Measurements from ENCODE around the gene TPCN2. TPM values are rescaled to one million over a fixed set of nuclear protein-coding genes. Genes with fewer than 3 reads are reported as not detected.

The TPCN2 gene
- total RNA-seq, 1 experiment from 2014 or later, result 20.6 TPM

DNA sequence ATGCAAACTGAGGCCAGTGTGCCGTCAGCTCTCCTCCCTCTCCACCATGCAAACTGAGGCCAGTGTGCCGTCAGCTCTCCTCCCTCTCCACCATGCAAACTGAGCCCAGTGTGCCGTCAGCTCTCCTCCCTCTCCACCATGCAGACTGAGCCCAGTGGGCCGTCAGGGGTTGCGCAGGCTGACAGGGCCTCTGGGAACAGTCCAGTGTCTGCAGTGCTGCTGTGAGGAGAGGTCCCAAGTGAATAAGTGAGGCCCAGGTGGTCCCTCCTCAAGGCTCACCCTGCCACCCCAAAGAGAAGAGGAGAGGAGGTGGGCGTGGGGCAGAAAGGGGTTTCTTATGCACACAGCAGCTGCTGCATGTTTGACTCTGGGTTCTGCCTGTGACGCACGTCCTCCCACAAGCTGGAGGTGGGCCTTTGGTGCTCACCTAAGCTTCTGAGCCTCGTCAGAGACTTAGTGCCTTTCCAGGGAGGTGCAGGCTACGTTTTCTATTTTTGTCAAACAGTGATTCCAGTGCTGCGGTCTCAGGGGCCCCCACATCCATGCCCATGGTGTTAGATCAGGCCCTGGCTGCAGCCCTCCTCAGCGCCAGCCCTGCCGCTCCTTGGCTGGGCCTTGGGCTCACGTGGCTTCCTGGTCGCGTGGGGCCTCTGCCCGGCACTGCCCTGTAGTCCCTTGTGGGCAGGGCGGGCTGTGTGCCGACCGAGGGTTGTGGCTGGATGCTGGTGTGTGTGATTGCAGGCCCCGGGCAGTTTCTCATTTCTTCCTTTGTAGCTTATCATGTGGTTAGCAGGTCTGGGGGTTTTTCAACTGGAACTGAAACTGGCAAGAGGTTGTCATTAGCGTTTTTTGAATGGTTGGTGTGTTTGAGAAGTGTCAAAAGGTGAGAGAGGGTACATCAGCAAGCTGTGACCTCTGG, 7.1 kb downstream of the TPCN2 start:
- ChIA-PET POLR2A (interaction anchor here (0.6 kb wide), 1 partner anchor 86 kb away, joined by 6 read pairs; no protein-coding TSS in a partner anchor), CTCF (no interaction called here)
- H3K27ac ChIP-seq (ENCODE audit: low read length), result no peak overlapping the region
- no peaks in the 10 kb centered on the region for H3K27me3 ChIP-seq (ENCODE audit: control insufficient read depth, insufficient read depth, low read length)
- DNase-seq (ENCODE audit: low read depth, low spot score) (no peak), ATAC-seq (no peak)
- TF ChIP-seq TCF7L2 (IDR thresholded peaks at IDR 0.05; ENCODE audit: low read depth, low read length), result no peak
- TF ChIP-seq, protein P1, sequence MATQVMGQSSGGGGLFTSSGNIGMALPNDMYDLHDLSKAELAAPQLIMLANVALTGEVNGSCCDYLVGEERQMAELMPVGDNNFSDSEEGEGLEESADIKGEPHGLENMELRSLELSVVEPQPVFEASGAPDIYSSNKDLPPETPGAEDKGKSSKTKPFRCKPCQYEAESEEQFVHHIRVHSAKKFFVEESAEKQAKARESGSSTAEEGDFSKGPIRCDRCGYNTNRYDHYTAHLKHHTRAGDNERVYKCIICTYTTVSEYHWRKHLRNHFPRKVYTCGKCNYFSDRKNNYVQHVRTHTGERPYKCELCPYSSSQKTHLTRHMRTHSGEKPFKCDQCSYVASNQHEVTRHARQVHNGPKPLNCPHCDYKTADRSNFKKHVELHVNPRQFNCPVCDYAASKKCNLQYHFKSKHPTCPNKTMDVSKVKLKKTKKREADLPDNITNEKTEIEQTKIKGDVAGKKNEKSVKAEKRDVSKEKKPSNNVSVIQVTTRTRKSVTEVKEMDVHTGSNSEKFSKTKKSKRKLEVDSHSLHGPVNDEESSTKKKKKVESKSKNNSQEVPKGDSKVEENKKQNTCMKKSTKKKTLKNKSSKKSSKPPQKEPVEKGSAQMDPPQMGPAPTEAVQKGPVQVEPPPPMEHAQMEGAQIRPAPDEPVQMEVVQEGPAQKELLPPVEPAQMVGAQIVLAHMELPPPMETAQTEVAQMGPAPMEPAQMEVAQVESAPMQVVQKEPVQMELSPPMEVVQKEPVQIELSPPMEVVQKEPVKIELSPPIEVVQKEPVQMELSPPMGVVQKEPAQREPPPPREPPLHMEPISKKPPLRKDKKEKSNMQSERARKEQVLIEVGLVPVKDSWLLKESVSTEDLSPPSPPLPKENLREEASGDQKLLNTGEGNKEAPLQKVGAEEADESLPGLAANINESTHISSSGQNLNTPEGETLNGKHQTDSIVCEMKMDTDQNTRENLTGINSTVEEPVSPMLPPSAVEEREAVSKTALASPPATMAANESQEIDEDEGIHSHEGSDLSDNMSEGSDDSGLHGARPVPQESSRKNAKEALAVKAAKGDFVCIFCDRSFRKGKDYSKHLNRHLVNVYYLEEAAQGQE (IDR thresholded peaks at IDR 0.05; ENCODE audit: insufficient read depth in 1 of 2, low read depth in 2 of 2, low read length in 1 of 2), result no peak
- TF ChIP-seq POLR2AphosphoS5 (IDR thresholded peaks at IDR 0.05; ENCODE audit: low read depth, low read length), result no peak
- no peak for TF ChIP-seq CTCF (IDR thresholded peaks at IDR 0.05)
- no peak for TF ChIP-seq SIN3A (IDR thresholded peaks at IDR 0.05; ENCODE audit: borderline replicate concordance, insufficient read depth, low read depth, low read length)
- intact Hi-C loops (cut with micrococcal nuclease; ENCODE audit: unreplicated experiment), result no loop called here
- no peaks in the 10 kb centered on the region for H3K36me3 ChIP-seq (ENCODE audit: control insufficient read depth, insufficient read depth, low read length)
- no peaks in the 10 kb centered on the region for H3K9me3 ChIP-seq (ENCODE audit: control insufficient read depth, insufficient read depth, low read depth, low read length)
- in situ Hi-C loops (cut with HindIII; ENCODE audit: low pct_unique_long_range_greater_than_20kb, low sequenced_read_pairs), result no loop called here
- no TSS peak for BruUV-seq (replicated peaks)
- H3K4me1 ChIP-seq (ENCODE audit: control insufficient read depth, insufficient read depth, low read length), result peaks cover 12% of the 10 kb centered on the region
- H3K4me3 ChIP-seq (ENCODE audit: low read depth in 2 of 2, low read length in 2 of 2), result no peak overlapping the region

GRCh38 chr11:69057236-69057635, 8.5 kb downstream of the TPCN2 start:
- H3K27ac ChIP-seq (ENCODE audit: low read length), result no peak overlapping the region
- POLR2A ChIA-PET, result no interaction called here
- intact Hi-C loops (cut with micrococcal nuclease; ENCODE audit: unreplicated experiment), result no loop called here
- H3K27me3 ChIP-seq (ENCODE audit: control insufficient read depth, insufficient read depth, low read length), result no peaks in the 10 kb centered on the region
- ATAC-seq (no peak), DNase-seq (ENCODE audit: low read depth, low spot score) (no peak)
- no peak overlapping the region for H3K4me3 ChIP-seq (ENCODE audit: low read depth in 2 of 2, low read length in 2 of 2)
- peaks cover 4% of the 10 kb centered on the region; the same call in 1 of the 2 replicates for H3K4me1 ChIP-seq (ENCODE audit: control insufficient read depth, insufficient read depth, low read length)
- H3K9me3 ChIP-seq (ENCODE audit: control insufficient read depth, insufficient read depth, low read depth, low read length), result no peaks in the 10 kb centered on the region
- TF ChIP-seq, protein P1 (IDR thresholded peaks at IDR 0.05; ENCODE audit: insufficient read depth in 1 of 2, low read depth in 2 of 2, low read length in 1 of 2), result no peak
- TF ChIP-seq TCF7L2 (IDR thresholded peaks at IDR 0.05; ENCODE audit: low read depth, low read length) (no peak), POLR2AphosphoS5 (IDR thresholded peaks at IDR 0.05; ENCODE audit: low read depth, low read length) (no peak), CTCF (IDR thresholded peaks at IDR 0.05) (no peak), SIN3A (IDR thresholded peaks at IDR 0.05; ENCODE audit: borderline replicate concordance, insufficient read depth, low read depth, low read length) (no peak)
- CTCF ChIA-PET, result no interaction called here
- no peaks in the 10 kb centered on the region for H3K36me3 ChIP-seq (ENCODE audit: control insufficient read depth, insufficient read depth, low read length)
- BruUV-seq (replicated peaks), result no TSS peak
- in situ Hi-C loops (cut with HindIII; ENCODE audit: low pct_unique_long_range_greater_than_20kb, low sequenced_read_pairs), result no loop called here
